ENCODE data around the gene TRIM31.

The TRIM31 gene

GRCh38 chr6:30113003-30113759 is at the start of gene TRIM31:
TSS of gene TRIM31 (minus strand) at chr6:30113090. CDS start at chr6:30112805, 285 bp downstream.
- no peak for DNase-seq

- DNase-seq, result no peak
These were observed 49.6 kb upstream of the TRIM31 start for GRCh38 chr6:30162265-30163089.

GRCh38 chr6:30160785-30161531 is 48.1 kb upstream of the TRIM31 start, which contains the start of gene TRIM10:
TSS of gene TRIM10 (minus strand) at chr6:30161211. CDS start at chr6:30160858, 353 bp downstream.
- DNase-seq, result no peak

DNA sequence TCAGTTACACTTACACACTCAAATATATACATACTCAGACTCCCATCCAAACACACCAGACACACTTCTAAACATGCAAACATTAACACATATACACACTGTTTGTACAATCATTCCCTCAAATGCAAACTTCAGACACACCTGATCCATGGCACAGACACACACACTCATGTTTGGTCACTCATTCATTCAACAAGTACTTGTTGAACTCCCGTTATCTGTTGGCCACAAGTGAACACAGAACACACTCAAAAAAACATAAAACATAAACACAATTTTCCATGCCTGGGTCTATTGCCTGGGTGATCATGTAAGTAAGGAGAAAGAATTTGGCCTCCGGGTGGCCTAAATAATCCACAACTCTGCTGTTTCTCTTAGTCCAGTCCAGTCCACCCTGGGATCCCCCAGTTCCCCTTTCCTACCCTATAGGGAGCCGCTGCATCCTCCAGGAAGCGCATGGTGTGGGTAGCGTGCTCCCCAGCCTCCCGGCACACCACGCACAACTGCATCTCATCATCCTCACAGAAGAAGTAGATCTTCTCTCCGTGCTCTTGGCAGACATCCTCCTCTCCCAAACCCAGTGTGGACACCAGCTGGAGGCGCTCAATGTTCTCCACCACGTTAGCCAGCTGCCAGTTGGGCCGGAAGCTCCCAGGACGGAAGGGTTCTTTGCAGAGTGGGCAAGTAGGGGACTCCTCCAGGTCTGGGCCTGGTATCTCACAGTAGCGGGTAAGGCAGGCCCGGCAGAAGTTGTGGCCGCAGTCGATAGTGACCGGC is 47.3 kb upstream of the TRIM31 start:
- DNase-seq, result no peak

DNA sequence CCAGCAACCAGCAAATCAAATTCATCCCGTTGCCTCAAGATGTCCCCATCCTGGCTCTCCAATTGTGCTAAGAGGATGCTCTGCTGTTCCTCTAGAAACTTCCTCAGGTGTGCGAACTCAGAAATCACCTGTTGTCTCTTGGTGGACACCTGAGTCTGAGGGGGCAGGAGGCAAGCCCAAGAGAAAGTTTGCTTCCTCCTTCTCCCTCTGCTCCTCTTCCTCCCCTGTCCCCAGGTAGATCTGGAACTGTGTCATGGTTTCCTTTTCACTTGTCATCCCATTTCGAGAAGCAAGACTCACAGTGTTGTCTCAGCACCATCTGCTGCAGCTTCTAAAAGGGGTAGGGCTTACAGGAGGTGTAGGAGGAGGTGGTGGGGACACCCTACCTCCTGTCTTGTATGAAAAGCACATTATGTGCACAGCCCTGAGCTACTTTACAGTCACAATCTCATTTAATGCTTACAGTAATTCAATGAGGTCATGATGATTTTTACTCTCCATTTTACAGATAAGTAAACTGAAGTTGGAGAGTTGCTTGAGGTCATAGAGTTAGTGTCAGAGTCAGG is 45.7 kb upstream of the TRIM31 start:
- no peak for DNase-seq

GRCh38 chr6:30157999-30158398 is 45.1 kb upstream of the TRIM31 start:
- no peak for DNase-seq

DNA sequence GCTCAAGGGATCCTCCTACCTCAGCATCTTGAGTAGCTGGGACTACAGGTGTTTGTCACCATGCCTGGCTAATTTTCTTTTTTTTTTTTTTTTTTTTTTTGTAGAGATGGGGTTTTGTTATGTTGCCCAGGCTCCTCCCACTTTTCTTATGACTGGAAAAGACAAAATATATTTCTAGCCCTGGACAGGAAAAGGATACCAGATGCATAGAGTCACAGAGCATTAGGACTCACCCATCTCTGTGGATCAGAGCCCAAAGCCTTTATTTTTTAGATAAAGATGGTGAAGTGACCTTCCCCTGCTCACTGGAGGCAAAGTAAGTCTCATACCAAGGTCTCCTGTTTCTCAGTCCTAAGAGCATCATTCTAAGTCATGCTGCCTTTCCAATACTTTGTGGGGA is 44.7 kb upstream of the TRIM31 start:
- no peak for DNase-seq

GRCh38 chr6:30156774-30157173 is 43.9 kb upstream of the TRIM31 start:
- no peak for DNase-seq

GRCh38 chr6:30156262-30156599 is 43.3 kb upstream of the TRIM31 start:
- no peak for DNase-seq

GRCh38 chr6:30155520-30156261 is 42.8 kb upstream of the TRIM31 start:
- no peak for DNase-seq

DNA sequence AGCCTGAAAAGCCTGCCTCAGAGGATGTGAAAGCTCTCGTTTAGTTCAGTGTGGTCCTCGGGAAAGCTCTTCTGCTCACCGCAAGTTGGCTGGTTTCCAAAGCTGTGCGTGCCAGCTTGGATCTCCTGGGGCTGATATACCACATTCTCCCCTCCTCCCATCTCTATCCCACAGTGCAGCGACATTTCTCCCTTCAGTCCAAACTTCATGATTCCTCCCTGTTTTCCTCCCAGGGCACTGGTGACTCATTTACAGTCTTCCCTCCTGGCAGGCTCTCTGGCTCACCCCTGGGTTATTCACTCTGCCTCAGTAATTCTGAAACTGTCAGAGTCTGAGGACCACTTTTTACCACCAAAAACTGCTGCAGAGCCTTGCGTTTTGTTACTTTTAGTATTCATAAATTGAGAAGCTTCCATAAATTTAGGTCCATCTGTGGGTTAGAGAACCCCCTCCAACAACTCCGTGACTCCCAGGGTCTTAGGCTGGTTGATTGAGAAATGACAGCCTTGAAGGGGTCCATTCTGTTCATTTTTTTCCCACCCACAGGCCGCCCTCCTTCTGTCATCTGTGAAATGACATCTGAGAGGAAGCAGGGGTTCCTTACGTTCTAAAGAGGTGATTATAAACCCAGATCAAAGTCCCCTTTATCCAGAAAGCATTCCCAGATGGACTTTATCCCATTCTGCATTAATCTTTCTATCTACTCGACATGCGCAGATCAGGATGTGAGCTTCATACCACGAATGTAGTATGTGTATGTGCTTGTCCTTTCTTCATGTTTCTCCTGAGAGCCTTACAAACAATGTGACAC is 42.0 kb upstream of the TRIM31 start:
- DNase-seq, result no peak

DNA sequence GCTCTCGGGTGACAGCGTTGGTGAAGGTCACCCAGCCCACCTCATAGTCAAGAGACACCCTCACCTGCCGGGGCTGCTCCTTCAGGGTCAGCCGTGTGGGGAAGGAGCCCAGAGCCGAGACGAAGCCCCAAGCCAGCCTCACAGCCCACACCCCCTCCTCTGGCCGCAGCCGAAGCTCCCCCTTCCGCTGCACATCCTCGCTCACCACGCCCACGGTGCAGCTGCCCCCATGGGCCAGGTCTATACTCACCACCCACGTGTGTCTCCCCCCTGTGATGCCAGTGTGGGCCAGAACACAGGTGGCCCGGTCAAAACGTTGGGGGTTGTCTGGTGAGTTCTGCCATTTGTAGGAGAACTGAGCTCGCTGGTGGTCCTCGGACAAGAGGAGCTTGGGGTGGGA is 41.2 kb upstream of the TRIM31 start:
- no peak for DNase-seq

- DNase-seq, result no peak
These were observed 40.2 kb upstream of the TRIM31 start for GRCh38 chr6:30152910-30153610.

GRCh38 chr6:30152016-30152673 is 39.3 kb upstream of the TRIM31 start:
- no peak for DNase-seq

- no peak for DNase-seq
These were observed 38.7 kb upstream of the TRIM31 start for GRCh38 chr6:30151580-30151979.

GRCh38 chr6:30150671-30151395 is 37.9 kb upstream of the TRIM31 start:
- no peak for DNase-seq

GRCh38 chr6:30149858-30150550 is 37.1 kb upstream of the TRIM31 start:
- DNase-seq, result no peak

GRCh38 chr6:30149234-30149633 is 36.3 kb upstream of the TRIM31 start:
- no peak for DNase-seq

All from eye (tissue), 1 donor.